Endodermal cell (in vitro differentiated cells): ENCODE results near the gene SIT1. TPM values are rescaled to one million over a fixed set of nuclear protein-coding genes. Genes with fewer than 3 reads are reported as not detected.

ENCODE experiments used
- DNase-seq: peaks from one replicate; pipeline ENCODE4 v3.0.0-alpha.2; 2017
- H3K27ac ChIP-seq: 2 replicates; pipeline ENCODE4 v1.5.1; 2013; ENCODE audit warnings: mild to moderate bottlenecking, low read depth, low read length, moderate library complexity
- H3K27me3 ChIP-seq: 2 replicates; pipeline ENCODE4 v1.6.1; 2013; ENCODE audit warnings: mild to moderate bottlenecking, low read length, moderate library complexity; ENCODE audit not compliant: insufficient read depth, control insufficient read depth, poor library complexity, severe bottlenecking
- H3K36me3 ChIP-seq: 2 replicates; pipeline ENCODE4 v1.7.0; 2013; ENCODE audit warnings: mild to moderate bottlenecking, low read length, moderate library complexity; ENCODE audit not compliant: control insufficient read depth, insufficient read depth
- H3K4me1 ChIP-seq: one replicate; pipeline ENCODE4 v1.7.0; 2013; ENCODE audit warnings: low read length; ENCODE audit not compliant: control insufficient read depth, insufficient read depth
- H3K4me3 ChIP-seq: 2 replicates; pipeline ENCODE4 v1.5.1; 2013; ENCODE audit warnings: mild to moderate bottlenecking, low read length, moderate library complexity
- H3K9ac ChIP-seq: 2 replicates; pipeline ENCODE4 v1.6.1; 2013; ENCODE audit warnings: mild to moderate bottlenecking, low read length, moderate library complexity; ENCODE audit not compliant: poor library complexity, severe bottlenecking; ENCODE audit errors: extremely low read depth
- H3K9me3 ChIP-seq: 2 replicates; pipeline ENCODE4 v1.6.1; 2013; ENCODE audit warnings: mild to moderate bottlenecking, low read length, moderate library complexity; ENCODE audit not compliant: control insufficient read depth
- H3K27ac Mint-ChIP-seq: 2 replicates; pipeline ENCODE4 v1.8.0; 2020; ENCODE audit warnings: mixed read lengths
- H3K27me3 Mint-ChIP-seq: 2 replicates; pipeline ENCODE4 v1.8.0; 2021; ENCODE audit warnings: mild to moderate bottlenecking, mixed read lengths; ENCODE audit not compliant: insufficient read depth
- H3K36me3 Mint-ChIP-seq: 2 replicates; pipeline ENCODE4 v1.8.0; 2020; ENCODE audit warnings: low read depth, mixed read lengths
- H3K4me1 Mint-ChIP-seq: 2 replicates; pipeline ENCODE4 v1.8.0; 2020; ENCODE audit warnings: mixed read lengths
- H3K4me3 Mint-ChIP-seq: 2 replicates; pipeline ENCODE4 v1.8.0; 2020; ENCODE audit warnings: mild to moderate bottlenecking, moderate library complexity, mixed read lengths
- H3K9me3 Mint-ChIP-seq: 2 replicates; pipeline ENCODE4 v1.8.0; 2020; ENCODE audit warnings: mild to moderate bottlenecking, mixed read lengths
- CTCF ChIP-seq: fragments of 200-600 bp; sonication (generic); conservative IDR thresholded peaks from 2 replicates; pipeline ENCODE4 v1.5.0; 2021; ENCODE audit warnings: antibody characterized with exemption, mild to moderate bottlenecking
- WGBS, 2 experiments: methylation state at CpG; one replicate each; pipeline versions ENCODE4 v1.1.5 to v1.1.7; 2013; ENCODE audit warnings: missing lambda C conversion rate in 2 of 2, mixed read lengths in 1 of 2; ENCODE audit not compliant: insufficient coverage in 1 of 2, insufficient read length in 1 of 2; 5-methylcytosine and 5-hydroxymethylcytosine counted together
- total RNA-seq, 2 donors: library from RNA; stranded (reverse); fragmentation: NEBNext Ultra II Directional in 1 of 2; extraction: Animal tissue kit (Norgen Biotek cat#: 25700) in 1 of 2; gene quantifications; 2 replicates in 1 of 2; 3 replicates in 1 of 2; pipeline ENCODE4 v1.2.1, GENCODE V29; 2021

The SIT1 gene
- total RNA-seq, 2 donors from 2014 or later = 0.22 TPM; not detected in 1

- TF ChIP-seq CTCF = no peak
- Mint-ChIP-seq H3K36me3 (peaks cover 21% of the 10 kb centered on the region), H3K27ac (peak overlapping the region; percentile 88), H3K4me1 (peaks cover 30% of the 10 kb centered on the region), H3K9me3 (no peaks in the 10 kb centered on the region), H3K27me3 (no peaks in the 10 kb centered on the region), H3K4me3 (peak overlapping the region; percentile 85)
- H3K27me3 ChIP-seq = no peaks in the 10 kb centered on the region
- H3K9ac ChIP-seq = peak overlapping the region; percentile 28
- peak overlapping the region; percentile 96 for H3K4me3 ChIP-seq
- H3K4me1 ChIP-seq = peaks cover 10% of the 10 kb centered on the region
- WGBS, 2 experiments = 1% methylated on average over 21 of the region's 21 CpGs; no CpG with 5 or more reads in 1 of the 2 experiments
- no peaks in the 10 kb centered on the region for H3K9me3 ChIP-seq
- peaks cover 25% of the 10 kb centered on the region for H3K36me3 ChIP-seq
- DNase-seq = peak; percentile 80
- H3K27ac ChIP-seq = peak overlapping the region; percentile 63
Measured at GRCh38 chr9:35690294-35690613, 39.5 kb upstream of the SIT1 start.

GRCh38 chr9:35689542-35690293, 39.0 kb upstream of the SIT1 start, which contains the start of gene TPM2:
Gene TPM2 (minus strand): TSS chr9:35689925. CDS start chr9:35689817, 108 bp downstream.
- H3K36me3 Mint-ChIP-seq = peaks cover 25% of the 10 kb centered on the region
- peak within 1 kb of the TSS; percentile 85 for H3K4me3 Mint-ChIP-seq
- 0 to 1% methylated on average over 23 to 61 of the region's 61 CpGs for WGBS, 2 experiments
- Histone ChIP-seq H3K36me3 (peaks cover 31% of the 10 kb centered on the region), H3K9me3 (no peaks in the 10 kb centered on the region), H3K4me3 (peak within 1 kb of the TSS; percentile 96), H3K27me3 (no peaks in the 10 kb centered on the region), H3K27ac (peak within 1 kb of the TSS; percentile 63), H3K4me1 (peaks cover 10% of the 10 kb centered on the region), H3K9ac (peak within 1 kb of the TSS; percentile 82)
- no peaks in the 10 kb centered on the region for H3K9me3 Mint-ChIP-seq
- H3K27me3 Mint-ChIP-seq = no peaks in the 10 kb centered on the region
- peak; percentile 89 for DNase-seq
- no peak for TF ChIP-seq CTCF
- peaks cover 30% of the 10 kb centered on the region for H3K4me1 Mint-ChIP-seq
- peak within 1 kb of the TSS; percentile 88 for H3K27ac Mint-ChIP-seq

- H3K27ac Mint-ChIP-seq = peak overlapping the region; percentile 66
- H3K4me3 Mint-ChIP-seq = peak overlapping the region; percentile 85
- Histone ChIP-seq H3K4me3 (peak overlapping the region; percentile 96), H3K27me3 (no peaks in the 10 kb centered on the region), H3K9me3 (no peaks in the 10 kb centered on the region), H3K36me3 (peaks cover 39% of the 10 kb centered on the region), H3K9ac (peak overlapping the region; percentile 82), H3K4me1 (peaks cover 10% of the 10 kb centered on the region), H3K27ac (peak overlapping the region; percentile 63)
- no peak for DNase-seq
- no peaks in the 10 kb centered on the region for H3K27me3 Mint-ChIP-seq
- H3K9me3 Mint-ChIP-seq = no peaks in the 10 kb centered on the region
- 15 to 22% methylated on average over 11 of the region's 12 CpGs for WGBS, 2 experiments
- peaks cover 34% of the 10 kb centered on the region for H3K36me3 Mint-ChIP-seq
- H3K4me1 Mint-ChIP-seq = peaks cover 30% of the 10 kb centered on the region
- no peak for TF ChIP-seq CTCF
Measured at GRCh38 chr9:35688558-35689541, 38.1 kb upstream of the SIT1 start.
